Activated B cell treated with CpG ODN at 0.5 μM for 24 hours (primary cell): ENCODE data around the gene NEK1. TPM values are rescaled to one million over a fixed set of nuclear protein-coding genes. Genes with fewer than 3 reads are reported as not detected.

Experiments used
- ATAC-seq: fragments of 200-7000 bp; cut with Tn5 transposase; one replicate; pipeline ENCODE4 v1.10.0; 2021; ENCODE audit warnings: low read depth, mild to moderate bottlenecking, moderate library complexity
- CTCF ChIA-PET: fragments of 350-600 bp; sonication (Branson Sonifier 250); formaldehyde crosslinking; loops from one replicate; lab custom pipeline; 2021; ENCODE audit warnings: antibody characterized with exemption; lab: Charles Lee
- POLR2A ChIA-PET: fragments of 350-600 bp; sonication (Branson Sonifier 250); formaldehyde crosslinking; loops from one replicate; lab custom pipeline; 2021; ENCODE audit warnings: antibody characterized with exemption; lab: Charles Lee
- DNase-seq: peaks from one replicate; pipeline ENCODE4 v3.0.0; 2022
- H3K27ac Mint-ChIP-seq: one replicate; pipeline ENCODE4 v1.8.0; 2020; ENCODE audit warnings: mixed read lengths
- H3K27me3 Mint-ChIP-seq: one replicate; pipeline ENCODE4 v1.8.0; 2021; ENCODE audit warnings: mixed read lengths
- H3K36me3 Mint-ChIP-seq: one replicate; pipeline ENCODE4 v1.8.0; 2021; ENCODE audit warnings: low read depth, mixed read lengths
- H3K4me1 Mint-ChIP-seq: one replicate; pipeline ENCODE4 v1.8.0; 2021; ENCODE audit warnings: mixed read lengths
- H3K4me3 Mint-ChIP-seq: one replicate; pipeline ENCODE4 v1.8.0; 2020; ENCODE audit warnings: mild to moderate bottlenecking, mixed read lengths
- H3K9me3 Mint-ChIP-seq: one replicate; pipeline ENCODE4 v1.8.0; 2020; ENCODE audit warnings: mixed read lengths
- intact Hi-C: fragments of 100-400 bp; cut with micrococcal nuclease; formaldehyde crosslinking; loops from one replicate; pipeline ENCODE4 v1.15.1; 2024
- total RNA-seq: library from RNA; stranded (reverse); gene quantifications from 2 replicates; pipeline ENCODE4 v1.2.3, GENCODE V29; 2022
- TF ChIP-seq, protein P1 (sequence below): fragments of 200-600 bp; IDR thresholded peaks from one replicate; pipeline ENCODE4 v1.8.0; 2022; ENCODE audit warnings: antibody characterized with exemption, mild to moderate bottlenecking

Gene NEK1
- total RNA-seq, 1 donor from 2014 or later: 14.3 TPM

DNA sequence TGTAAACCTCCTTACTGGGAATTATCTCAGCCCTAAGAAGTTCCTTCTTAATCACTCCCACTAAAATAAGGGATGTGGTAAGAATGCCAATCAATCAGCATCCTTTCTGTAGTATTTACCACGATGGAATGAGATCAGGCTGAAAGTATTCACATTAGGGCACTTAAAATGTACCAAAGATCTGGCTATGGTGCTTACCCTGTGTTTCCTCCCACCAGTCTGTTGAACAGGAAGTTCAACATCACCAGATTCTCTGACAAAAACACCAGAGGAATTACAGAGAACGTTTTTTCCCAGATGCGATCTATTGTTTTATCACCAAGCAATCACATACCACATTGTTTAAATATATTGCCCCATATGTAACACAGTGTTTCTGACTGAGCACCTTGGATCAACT, 5.9 kb upstream of the NEK1 start:
- ChIA-PET POLR2A (no interaction called here), CTCF (interaction anchor here (3.4 kb wide), 1 partner anchor 42 kb away, joined by 22 read pairs; no protein-coding TSS in a partner anchor)
- peak overlapping the region; percentile 46 for H3K27ac Mint-ChIP-seq
- H3K4me1 Mint-ChIP-seq: peaks cover 38% of the 10 kb centered on the region
- H3K9me3 Mint-ChIP-seq: no peaks in the 10 kb centered on the region
- TF ChIP-seq, protein P1, sequence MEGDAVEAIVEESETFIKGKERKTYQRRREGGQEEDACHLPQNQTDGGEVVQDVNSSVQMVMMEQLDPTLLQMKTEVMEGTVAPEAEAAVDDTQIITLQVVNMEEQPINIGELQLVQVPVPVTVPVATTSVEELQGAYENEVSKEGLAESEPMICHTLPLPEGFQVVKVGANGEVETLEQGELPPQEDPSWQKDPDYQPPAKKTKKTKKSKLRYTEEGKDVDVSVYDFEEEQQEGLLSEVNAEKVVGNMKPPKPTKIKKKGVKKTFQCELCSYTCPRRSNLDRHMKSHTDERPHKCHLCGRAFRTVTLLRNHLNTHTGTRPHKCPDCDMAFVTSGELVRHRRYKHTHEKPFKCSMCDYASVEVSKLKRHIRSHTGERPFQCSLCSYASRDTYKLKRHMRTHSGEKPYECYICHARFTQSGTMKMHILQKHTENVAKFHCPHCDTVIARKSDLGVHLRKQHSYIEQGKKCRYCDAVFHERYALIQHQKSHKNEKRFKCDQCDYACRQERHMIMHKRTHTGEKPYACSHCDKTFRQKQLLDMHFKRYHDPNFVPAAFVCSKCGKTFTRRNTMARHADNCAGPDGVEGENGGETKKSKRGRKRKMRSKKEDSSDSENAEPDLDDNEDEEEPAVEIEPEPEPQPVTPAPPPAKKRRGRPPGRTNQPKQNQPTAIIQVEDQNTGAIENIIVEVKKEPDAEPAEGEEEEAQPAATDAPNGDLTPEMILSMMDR: no peak
- H3K36me3 Mint-ChIP-seq: peaks cover 13% of the 10 kb centered on the region
- no peaks in the 10 kb centered on the region for H3K27me3 Mint-ChIP-seq
- intact Hi-C loops: no loop called here
- DNase-seq (no peak), ATAC-seq (no peak)
- H3K4me3 Mint-ChIP-seq: no peak overlapping the region

DNA sequence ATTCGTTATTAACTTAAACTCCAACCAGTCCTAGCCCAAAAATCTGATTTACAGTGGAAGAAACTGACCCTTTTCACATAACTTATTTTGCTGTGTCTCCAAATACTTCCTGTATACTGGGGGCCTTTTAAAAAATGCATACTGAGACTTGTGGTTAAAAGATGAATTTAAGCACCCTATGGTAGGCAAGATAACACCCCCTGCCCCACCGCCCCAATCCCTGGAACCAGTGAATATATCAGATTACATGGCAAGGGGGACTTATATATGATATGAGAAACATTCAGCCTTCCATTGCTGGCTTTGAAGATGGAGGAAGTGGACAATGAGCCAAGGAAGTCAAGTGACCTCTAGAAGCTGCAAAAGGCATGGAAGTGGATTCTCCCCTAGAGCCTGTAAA, 4.9 kb upstream of the NEK1 start:
- ChIA-PET POLR2A (interaction anchor here (1.0 kb wide), 1 partner anchor 42 kb away, joined by 4 read pairs; no protein-coding TSS in a partner anchor), CTCF (no interaction called here)
- peaks cover 14% of the 10 kb centered on the region for H3K36me3 Mint-ChIP-seq
- peaks cover 41% of the 10 kb centered on the region for H3K4me1 Mint-ChIP-seq
- intact Hi-C loops: no loop called here
- ATAC-seq (no peak), DNase-seq (no peak)
- TF ChIP-seq, protein P1: no peak
- H3K4me3 Mint-ChIP-seq: no peak overlapping the region
- H3K9me3 Mint-ChIP-seq: no peaks in the 10 kb centered on the region
- no peak overlapping the region for H3K27ac Mint-ChIP-seq
- no peaks in the 10 kb centered on the region for H3K27me3 Mint-ChIP-seq

DNA sequence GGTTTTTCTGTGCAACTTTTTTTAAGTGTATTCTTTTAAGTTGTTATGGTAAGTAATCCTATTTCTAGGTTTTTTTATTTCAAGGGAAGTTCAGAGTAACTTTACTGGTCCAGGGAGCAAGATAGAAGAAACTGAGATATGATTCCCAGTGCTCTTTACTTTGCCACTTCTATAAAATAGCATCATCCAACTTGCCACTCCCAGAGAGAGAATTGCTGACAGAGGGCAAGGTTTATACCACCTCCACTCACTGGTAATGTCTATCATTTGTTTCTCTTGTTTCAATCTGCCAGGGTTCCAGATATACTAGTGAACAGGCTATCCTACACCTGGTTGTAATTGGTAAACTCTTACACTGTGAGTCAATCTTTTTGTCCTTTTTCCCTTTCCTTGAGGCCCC, 4.5 kb upstream of the NEK1 start:
- Mint-ChIP-seq H3K36me3 (peaks cover 19% of the 10 kb centered on the region), H3K9me3 (no peaks in the 10 kb centered on the region), H3K4me3 (no peak overlapping the region), H3K27ac (no peak overlapping the region), H3K27me3 (no peaks in the 10 kb centered on the region), H3K4me1 (peaks cover 39% of the 10 kb centered on the region)
- intact Hi-C loops: no loop called here
- TF ChIP-seq, protein P1: no peak
- ChIA-PET CTCF (no interaction called here), POLR2A (interaction anchor here (1.0 kb wide), 1 partner anchor 43 kb away, joined by 4 read pairs; no protein-coding TSS in a partner anchor)
- DNase-seq: no peak
- no peak for ATAC-seq

DNA sequence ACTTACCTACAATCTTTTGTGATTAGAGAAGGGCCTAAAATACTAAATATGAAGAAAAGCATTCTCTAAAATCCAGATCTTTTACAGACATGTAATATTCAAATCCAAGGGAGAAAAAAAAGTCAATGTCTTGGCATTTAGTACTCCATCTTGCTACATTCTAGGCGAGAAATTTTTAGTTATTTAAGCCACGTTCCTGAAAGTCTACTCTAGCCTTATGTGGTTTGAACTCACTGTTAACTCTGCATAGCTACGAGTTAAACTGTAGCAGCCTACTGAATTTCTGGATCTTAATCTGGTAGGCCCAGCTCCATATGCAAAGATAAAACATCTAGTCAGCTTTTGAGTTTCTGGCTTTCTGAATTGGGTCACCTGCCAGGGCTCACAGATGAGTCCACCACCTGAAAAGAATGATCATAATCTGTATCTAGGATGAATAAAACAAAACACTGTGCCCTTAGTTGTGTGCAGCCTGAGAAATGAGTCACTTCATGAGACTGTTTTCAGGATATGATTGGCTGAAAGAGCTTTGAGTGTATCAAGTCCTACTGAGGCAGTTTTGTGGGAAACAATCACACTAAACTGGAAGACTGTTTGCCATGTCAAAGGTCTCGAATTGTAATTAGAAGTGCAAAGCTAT, 3.2 kb upstream of the NEK1 start:
- ATAC-seq: no peak
- H3K4me3 Mint-ChIP-seq: no peak overlapping the region
- POLR2A ChIA-PET: no interaction called here
- CTCF ChIA-PET: interaction anchor here (0.9 kb wide), 1 partner anchor 194 kb away, joined by 3 read pairs; no protein-coding TSS in a partner anchor
- H3K36me3 Mint-ChIP-seq: peaks cover 16% of the 10 kb centered on the region
- H3K27me3 Mint-ChIP-seq: no peaks in the 10 kb centered on the region
- no peak for DNase-seq
- peaks cover 42% of the 10 kb centered on the region for H3K4me1 Mint-ChIP-seq
- no peak overlapping the region for H3K27ac Mint-ChIP-seq
- TF ChIP-seq, protein P1: no peak
- intact Hi-C loops: no loop called here
- H3K9me3 Mint-ChIP-seq: no peaks in the 10 kb centered on the region
